ENCODE data around the gene LRMDA.
"Not testable (repeated sequence)": the region's sequence is repeated elsewhere in the genome, so short reads cannot be mapped to it uniquely, and the experiment has no call there.

Gene LRMDA

GRCh38 chr10:76481178-76481577 is 1049.8 kb downstream of the LRMDA start:
- no peak for DNase-seq

GRCh38 chr10:76487582-76487981 is 1056.2 kb downstream of the LRMDA start:
- no peak for DNase-seq

- no peak for DNase-seq
Measured at GRCh38 chr10:76488602-76489001, 1057.2 kb downstream of the LRMDA start.

- no peak for DNase-seq
Measured at GRCh38 chr10:76491216-76491615, 1059.8 kb downstream of the LRMDA start.

GRCh38 chr10:76492026-76492425 is 1060.6 kb downstream of the LRMDA start:
- DNase-seq: no peak

- no peak for DNase-seq
Measured at GRCh38 chr10:76492678-76493472, 1061.5 kb downstream of the LRMDA start.

- no peak for DNase-seq
Measured at GRCh38 chr10:76497666-76498065, 1066.2 kb downstream of the LRMDA start.

GRCh38 chr10:76504823-76505222 is 1073.4 kb downstream of the LRMDA start:
- DNase-seq: no peak

GRCh38 chr10:76509446-76509845 is 1078.0 kb downstream of the LRMDA start:
- DNase-seq: no peak

- no peak for DNase-seq
Measured at GRCh38 chr10:76514321-76514720, 1082.9 kb downstream of the LRMDA start.

- DNase-seq: no peak
Measured at GRCh38 chr10:76514869-76515268, 1083.4 kb downstream of the LRMDA start.

GRCh38 chr10:76522547-76522946 is 1091.1 kb downstream of the LRMDA start:
- DNase-seq: no peak

- DNase-seq: no peak
Measured at GRCh38 chr10:76523246-76523645, 1091.8 kb downstream of the LRMDA start.

GRCh38 chr10:76523791-76524351 is 1092.4 kb downstream of the LRMDA start:
- no peak for DNase-seq

- DNase-seq: not testable (repeated sequence)
Measured at GRCh38 chr10:76526833-76527232, 1095.4 kb downstream of the LRMDA start.

GRCh38 chr10:76540331-76540730 is 1108.9 kb downstream of the LRMDA start:
- DNase-seq: no peak

- DNase-seq: no peak
Measured at GRCh38 chr10:76540786-76541185, 1109.4 kb downstream of the LRMDA start.

GRCh38 chr10:76541852-76542251 is 1110.4 kb downstream of the LRMDA start:
- DNase-seq: no peak

GRCh38 chr10:76542307-76542930 is 1111.0 kb downstream of the LRMDA start:
- DNase-seq: no peak

- DNase-seq: no peak
Measured at GRCh38 chr10:76543655-76544054, 1112.2 kb downstream of the LRMDA start.

GRCh38 chr10:76544789-76545188 is 1113.4 kb downstream of the LRMDA start:
- DNase-seq: no peak

- no peak for DNase-seq
Measured at GRCh38 chr10:76546411-76546810, 1115.0 kb downstream of the LRMDA start.

GRCh38 chr10:76547352-76547972 is 1116.0 kb downstream of the LRMDA start:
- peak in 2 of 5 donors; percentile 9 to 34 for DNase-seq

GRCh38 chr10:76548716-76549115 is 1117.3 kb downstream of the LRMDA start:
- DNase-seq: no peak
